ENCODE data around the gene PTTG1IP.

Gene PTTG1IP

GRCh38 chr21:44888581-44889550, 15.4 kb upstream of the PTTG1IP start:
- Histone ChIP-seq H3K36me3 (peaks cover 98% of the 10 kb centered on the region), H3K27me3 (no peaks in the 10 kb centered on the region), H3K4me1 (ENCODE audit: control insufficient read depth in 1 of 2, insufficient read depth in 1 of 2, low read depth in 1 of 2, low read length in 1 of 2) (peaks cover 14 to 17% of the 10 kb centered on the region in 2 experiments), H3K9me3 (no peaks in the 10 kb centered on the region), H3K4me3 (ENCODE audit: low read depth in 1 of 2, low read length in 1 of 2) (no peak overlapping the region), H3K27ac (peak overlapping the region; percentile 93)
- TF ChIP-seq, protein P1, sequence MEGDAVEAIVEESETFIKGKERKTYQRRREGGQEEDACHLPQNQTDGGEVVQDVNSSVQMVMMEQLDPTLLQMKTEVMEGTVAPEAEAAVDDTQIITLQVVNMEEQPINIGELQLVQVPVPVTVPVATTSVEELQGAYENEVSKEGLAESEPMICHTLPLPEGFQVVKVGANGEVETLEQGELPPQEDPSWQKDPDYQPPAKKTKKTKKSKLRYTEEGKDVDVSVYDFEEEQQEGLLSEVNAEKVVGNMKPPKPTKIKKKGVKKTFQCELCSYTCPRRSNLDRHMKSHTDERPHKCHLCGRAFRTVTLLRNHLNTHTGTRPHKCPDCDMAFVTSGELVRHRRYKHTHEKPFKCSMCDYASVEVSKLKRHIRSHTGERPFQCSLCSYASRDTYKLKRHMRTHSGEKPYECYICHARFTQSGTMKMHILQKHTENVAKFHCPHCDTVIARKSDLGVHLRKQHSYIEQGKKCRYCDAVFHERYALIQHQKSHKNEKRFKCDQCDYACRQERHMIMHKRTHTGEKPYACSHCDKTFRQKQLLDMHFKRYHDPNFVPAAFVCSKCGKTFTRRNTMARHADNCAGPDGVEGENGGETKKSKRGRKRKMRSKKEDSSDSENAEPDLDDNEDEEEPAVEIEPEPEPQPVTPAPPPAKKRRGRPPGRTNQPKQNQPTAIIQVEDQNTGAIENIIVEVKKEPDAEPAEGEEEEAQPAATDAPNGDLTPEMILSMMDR (IDR thresholded peaks at IDR 0.05): no peak

GRCh38 chr21:44887807-44888580, 14.5 kb upstream of the PTTG1IP start:
- H3K27me3 ChIP-seq: no peaks in the 10 kb centered on the region
- TF ChIP-seq, protein P1 (IDR thresholded peaks at IDR 0.05): no peak
- H3K4me1 ChIP-seq (ENCODE audit: control insufficient read depth in 1 of 2, insufficient read depth in 1 of 2, low read depth in 1 of 2, low read length in 1 of 2): peaks cover 18 to 21% of the 10 kb centered on the region in 2 experiments
- no peaks in the 10 kb centered on the region for H3K9me3 ChIP-seq
- H3K36me3 ChIP-seq: peaks cover 90% of the 10 kb centered on the region
- H3K27ac ChIP-seq: peak overlapping the region; percentile 93
- H3K4me3 ChIP-seq (ENCODE audit: low read depth in 1 of 2, low read length in 1 of 2): no peak overlapping the region

GRCh38 chr21:44887126-44887806, 13.8 kb upstream of the PTTG1IP start:
- Histone ChIP-seq H3K27ac (peak overlapping the region; percentile 93), H3K9me3 (no peaks in the 10 kb centered on the region), H3K4me1 (ENCODE audit: control insufficient read depth in 1 of 2, insufficient read depth in 1 of 2, low read depth in 1 of 2, low read length in 1 of 2) (peaks cover 25% of the 10 kb centered on the region in 2 experiments), H3K4me3 (ENCODE audit: low read depth in 1 of 2, low read length in 1 of 2) (no peak overlapping the region), H3K27me3 (no peaks in the 10 kb centered on the region), H3K36me3 (peaks cover 84% of the 10 kb centered on the region)
- TF ChIP-seq, protein P1 (IDR thresholded peaks at IDR 0.05): no peak

GRCh38 chr21:44886113-44887075, 12.9 kb upstream of the PTTG1IP start:
- Histone ChIP-seq H3K4me3 (ENCODE audit: low read depth in 1 of 2, low read length in 1 of 2) (no peak overlapping the region), H3K36me3 (peaks cover 75% of the 10 kb centered on the region), H3K9me3 (no peaks in the 10 kb centered on the region), H3K27ac (peak overlapping the region; percentile 93), H3K27me3 (no peaks in the 10 kb centered on the region), H3K4me1 (ENCODE audit: control insufficient read depth in 1 of 2, insufficient read depth in 1 of 2, low read depth in 1 of 2, low read length in 1 of 2) (peaks cover 31 to 33% of the 10 kb centered on the region in 2 experiments)
- TF ChIP-seq, protein P1 (IDR thresholded peaks at IDR 0.05): no peak

All from neutrophil (primary cell).